Thyroid gland (tissue), 4 donors: Measurements from ENCODE around the gene PRG3. TPM values are rescaled to one million over a fixed set of nuclear protein-coding genes. Genes with fewer than 3 reads are reported as not detected.

Experiments used
- DNase-seq, 2 donors: peaks; one replicate each; pipeline ENCODE4 v3.0.0-alpha.2; 2019
- H3K27ac ChIP-seq, 3 donors: fragments of 200-600 bp; sonication (generic); 1 replicate in 2 of 3; 2 replicates in 1 of 3; pipeline ENCODE4 v1.5.1; 2016 to 2019; ENCODE audit warnings: mild to moderate bottlenecking in 1 of 3, moderate library complexity in 1 of 3
- H3K27me3 ChIP-seq: fragments of 200-600 bp; sonication (generic); one replicate; pipeline ENCODE4 v1.5.1; 2019
- H3K36me3 ChIP-seq, 2 donors: fragments of 200-600 bp; sonication (generic); one replicate each; pipeline ENCODE4 v1.5.1; 2016 to 2019
- H3K4me1 ChIP-seq, 2 donors: fragments of 200-600 bp; sonication (generic); one replicate each; pipeline ENCODE4 v1.5.1; 2017 to 2019
- H3K4me3 ChIP-seq, 3 donors: fragments of 200-600 bp; sonication (generic); replicated peaks in 1 of 3; 1 replicate in 2 of 3; 2 replicates in 1 of 3; pipeline ENCODE4 v1.5.1; 2016; ENCODE audit warnings: mild to moderate bottlenecking in 1 of 3
- H3K9me3 ChIP-seq: fragments of 200-600 bp; sonication (generic); one replicate; pipeline ENCODE4 v1.5.1; 2017
- CTCF ChIP-seq, 6 experiments: fragments of 200-600 bp in 3 of 6; fragments of 450-650 bp in 3 of 6; sonication (generic) in 3 of 6; IDR thresholded peaks; one replicate each; pipeline ENCODE4 v1.5.1; 2016 to 2019; ENCODE audit warnings: antibody characterized with exemption in 6 of 6, mild to moderate bottlenecking in 2 of 6, inconsistent platforms in 1 of 6, moderate library complexity in 1 of 6
- POLR2A ChIP-seq, 2 donors: fragments of 450-650 bp; IDR thresholded peaks; one replicate each; pipeline ENCODE4 v1.6.1; 2017; ENCODE audit warnings: antibody characterized with exemption in 2 of 2, mild to moderate bottlenecking in 2 of 2, moderate library complexity in 1 of 2
- WGBS, 2 donors: methylation state at CpG; one replicate each; pipeline ENCODE4 v1.1.5; 2017; 5-methylcytosine and 5-hydroxymethylcytosine counted together
- intact Hi-C: fragments of 100-400 bp; cut with DNase I; formaldehyde crosslinking; loops from one replicate; pipeline ENCODE4 v1.15.1; 2023
- total RNA-seq, 4 donors: library from RNA; depleted of rRNA; stranded (reverse); fragments of >200 nt; gene quantifications; one replicate each; pipeline ENCODE4 v1.2.3, GENCODE V29; 2016

The PRG3 gene
- total RNA-seq, 4 donors from 2014 or later: not detected

- H3K4me3 ChIP-seq: no peak overlapping the region
- no peak for TF ChIP-seq POLR2A (IDR thresholded peaks at IDR 0.05)
- no peak for TF ChIP-seq CTCF (IDR thresholded peaks at IDR 0.05)
- DNase-seq: no peak
- H3K27ac ChIP-seq: no peak overlapping the region
- H3K4me1 ChIP-seq: no peaks in the 10 kb centered on the region
- intact Hi-C loops: no loop called here
- H3K9me3 ChIP-seq: no peaks in the 10 kb centered on the region
- WGBS, 2 donors: 91% methylated on average over 5 of the region's 5 CpGs; no CpG with 5 or more reads in 1 of the 2 donors
- H3K27me3 ChIP-seq: no peaks in the 10 kb centered on the region
- no peaks in the 10 kb centered on the region for H3K36me3 ChIP-seq
These were observed 21.6 kb downstream of the PRG3 start for GRCh38 chr11:57359396-57359795.

GRCh38 chr11:57358991-57359390 lies 22.0 kb downstream of the PRG3 start:
- TF ChIP-seq POLR2A (IDR thresholded peaks at IDR 0.05) (no peak), CTCF (IDR thresholded peaks at IDR 0.05) (no peak)
- H3K36me3 ChIP-seq: no peaks in the 10 kb centered on the region
- 73 to 78% methylated on average over 7 to 9 of the region's 9 CpGs for WGBS, 2 donors
- H3K27me3 ChIP-seq: no peaks in the 10 kb centered on the region
- H3K9me3 ChIP-seq: no peaks in the 10 kb centered on the region
- no peaks in the 10 kb centered on the region for H3K4me1 ChIP-seq
- DNase-seq: no peak
- H3K27ac ChIP-seq: no peak overlapping the region
- intact Hi-C loops: no loop called here
- H3K4me3 ChIP-seq: no peak overlapping the region

GRCh38 chr11:57358543-57358961 lies 22.4 kb downstream of the PRG3 start:
- WGBS, 2 donors: 85 to 87% methylated on average over 9 of the region's 9 CpGs
- intact Hi-C loops: no loop called here
- H3K27me3 ChIP-seq: no peaks in the 10 kb centered on the region

GRCh38 chr11:57357856-57358255 lies 23.1 kb downstream of the PRG3 start:
- no peaks in the 10 kb centered on the region for H3K4me1 ChIP-seq
- 49 to 52% methylated on average over 6 of the region's 6 CpGs for WGBS, 2 donors
- TF ChIP-seq POLR2A (IDR thresholded peaks at IDR 0.05): no peak
- TF ChIP-seq CTCF (IDR thresholded peaks at IDR 0.05): no peak
- no peaks in the 10 kb centered on the region for H3K9me3 ChIP-seq
- H3K4me3 ChIP-seq: no peak overlapping the region
- no peaks in the 10 kb centered on the region for H3K36me3 ChIP-seq
- intact Hi-C loops: no loop called here
- no peaks in the 10 kb centered on the region for H3K27me3 ChIP-seq
- no peak for DNase-seq
- no peak overlapping the region for H3K27ac ChIP-seq

More at GRCh38 chr11:57358543-57358961, 22.4 kb downstream of the PRG3 start:
- Histone ChIP-seq H3K9me3 (no peaks in the 10 kb centered on the region), H3K4me3 (no peak overlapping the region), H3K27ac (no peak overlapping the region), H3K4me1 (no peaks in the 10 kb centered on the region), H3K36me3 (no peaks in the 10 kb centered on the region)
- TF ChIP-seq CTCF (IDR thresholded peaks at IDR 0.05) (no peak), POLR2A (IDR thresholded peaks at IDR 0.05) (no peak)
- DNase-seq: no peak

GRCh38 chr11:57357310-57357709 lies 23.6 kb downstream of the PRG3 start:
- Histone ChIP-seq H3K36me3 (no peaks in the 10 kb centered on the region), H3K27me3 (no peaks in the 10 kb centered on the region), H3K4me3 (no peak overlapping the region), H3K27ac (no peak overlapping the region), H3K4me1 (no peaks in the 10 kb centered on the region), H3K9me3 (no peaks in the 10 kb centered on the region)
- no peak for DNase-seq
- TF ChIP-seq CTCF (IDR thresholded peaks at IDR 0.05) (no peak), POLR2A (IDR thresholded peaks at IDR 0.05) (no peak)
- WGBS, 2 donors: 90 to 96% methylated on average over 3 of the region's 3 CpGs
- intact Hi-C loops: no loop called here
